Stimulated activated CD8-positive, alpha-beta memory T cell treated with anti-CD3 and anti-CD28 coated beads, Interleukin-4, amount 100 ng/mL, for 4 hours (primary cell): ENCODE data around the gene HELZ2.

Experiments
- DNase-seq, 2 donors: peaks; one replicate each; pipeline ENCODE4 v3.0.0-alpha.2; 2020; ENCODE audit warnings: low read depth in 2 of 2, low spot score in 1 of 2

Gene HELZ2

GRCh38 chr20:63540417-63541186 is 33.4 kb downstream of the HELZ2 start:
- DNase-seq = no peak

GRCh38 chr20:63539441-63540370 is 34.3 kb downstream of the HELZ2 start:
- DNase-seq = no peak

- DNase-seq = no peak
These were observed 35.0 kb downstream of the HELZ2 start for GRCh38 chr20:63539092-63539430.

GRCh38 chr20:63538204-63539091 is 35.6 kb downstream of the HELZ2 start:
- no peak for DNase-seq

- DNase-seq = peak; percentile 84 to 86
These were observed 36.4 kb downstream of the HELZ2 start for GRCh38 chr20:63537525-63538203.

- DNase-seq = no peak
These were observed 37.0 kb downstream of the HELZ2 start, which contains the start of gene PTK6 for GRCh38 chr20:63536997-63537524. Gene PTK6, minus strand, starts transcription at chr20:63537376. Its CDS starts 62 bp downstream, at chr20:63537314.

GRCh38 chr20:63536241-63536977 is 37.6 kb downstream of the HELZ2 start:
- DNase-seq = no peak

GRCh38 chr20:63534831-63535651 is 39.0 kb downstream of the HELZ2 start:
- no peak for DNase-seq

GRCh38 chr20:63534427-63534830 is 39.6 kb downstream of the HELZ2 start:
- no peak for DNase-seq

GRCh38 chr20:63533871-63534393 is 40.1 kb downstream of the HELZ2 start:
- no peak for DNase-seq

GRCh38 chr20:63533388-63533787 is 40.7 kb downstream of the HELZ2 start:
- no peak for DNase-seq

GRCh38 chr20:63532449-63532971 is 41.5 kb downstream of the HELZ2 start:
- DNase-seq = no peak

- DNase-seq = no peak
These were observed 42.2 kb downstream of the HELZ2 start for GRCh38 chr20:63531686-63532448.

- DNase-seq = no peak
These were observed 43.3 kb downstream of the HELZ2 start for GRCh38 chr20:63530788-63531160.

- no peak for DNase-seq
These were observed 43.9 kb downstream of the HELZ2 start for GRCh38 chr20:63529861-63530787.

GRCh38 chr20:63529180-63529860 is 44.7 kb downstream of the HELZ2 start:
- DNase-seq = no peak
